ENCODE results near the gene SFI1.

- TF ChIP-seq ELK1 (IDR thresholded peaks at IDR 0.05; ENCODE audit: borderline replicate concordance, low read depth, low read length) (no peak), CTCF (conservative IDR thresholded peaks at IDR 0.05; ENCODE audit: low read depth, low read length) (no peak), POLR2A (IDR thresholded peaks at IDR 0.05; ENCODE audit: low read depth, low read length) (no peak), RFX5 (IDR thresholded peaks at IDR 0.05; ENCODE audit: low read depth, low read length) (no peak), CEBPB (IDR thresholded peaks at IDR 0.05; ENCODE audit: low read depth, low read length) (no peak), MAFK (IDR thresholded peaks at IDR 0.05; ENCODE audit: low read depth, low read length) (no peak)
Measured at GRCh38 chr22:31604746-31605705, 108.7 kb downstream of the SFI1 start.

Data from IMR-90 (cell line).